Thyroid gland (tissue), 4 donors: ENCODE results near the gene NKD1. TPM values are rescaled to one million over a fixed set of nuclear protein-coding genes. Genes with fewer than 3 reads are reported as not detected.

Source experiments
- DNase-seq, 2 donors: peaks; one replicate each; pipeline ENCODE4 v3.0.0-alpha.2; 2019
- H3K27ac ChIP-seq, 3 donors: fragments of 200-600 bp; sonication (generic); 1 replicate in 2 of 3; 2 replicates in 1 of 3; pipeline ENCODE4 v1.5.1; 2016 to 2019; ENCODE audit warnings: mild to moderate bottlenecking in 1 of 3, moderate library complexity in 1 of 3
- H3K27me3 ChIP-seq: fragments of 200-600 bp; sonication (generic); one replicate; pipeline ENCODE4 v1.5.1; 2019
- H3K36me3 ChIP-seq, 2 donors: fragments of 200-600 bp; sonication (generic); one replicate each; pipeline ENCODE4 v1.5.1; 2016 to 2019
- H3K4me1 ChIP-seq, 2 donors: fragments of 200-600 bp; sonication (generic); one replicate each; pipeline ENCODE4 v1.5.1; 2017 to 2019
- H3K4me3 ChIP-seq, 3 donors: fragments of 200-600 bp; sonication (generic); replicated peaks in 1 of 3; 1 replicate in 2 of 3; 2 replicates in 1 of 3; pipeline ENCODE4 v1.5.1; 2016; ENCODE audit warnings: mild to moderate bottlenecking in 1 of 3
- H3K9me3 ChIP-seq: fragments of 200-600 bp; sonication (generic); one replicate; pipeline ENCODE4 v1.5.1; 2017
- CTCF ChIP-seq, 6 experiments: fragments of 200-600 bp in 3 of 6; fragments of 450-650 bp in 3 of 6; sonication (generic) in 3 of 6; IDR thresholded peaks; one replicate each; pipeline ENCODE4 v1.5.1; 2016 to 2019; ENCODE audit warnings: antibody characterized with exemption in 6 of 6, mild to moderate bottlenecking in 2 of 6, inconsistent platforms in 1 of 6, moderate library complexity in 1 of 6
- POLR2A ChIP-seq, 2 donors: fragments of 450-650 bp; IDR thresholded peaks; one replicate each; pipeline ENCODE4 v1.6.1; 2017; ENCODE audit warnings: antibody characterized with exemption in 2 of 2, mild to moderate bottlenecking in 2 of 2, moderate library complexity in 1 of 2
- WGBS, 2 donors: methylation state at CpG; one replicate each; pipeline ENCODE4 v1.1.5; 2017; 5-methylcytosine and 5-hydroxymethylcytosine counted together
- intact Hi-C: fragments of 100-400 bp; cut with DNase I; formaldehyde crosslinking; loops from one replicate; pipeline ENCODE4 v1.15.1; 2023
- total RNA-seq, 4 donors: library from RNA; depleted of rRNA; stranded (reverse); fragments of >200 nt; gene quantifications; one replicate each; pipeline ENCODE4 v1.2.3, GENCODE V29; 2016

NKD1 gene
- total RNA-seq, 4 donors from 2014 or later, result 0.63 to 13.8 (median 1.1) TPM

GRCh38 chr16:50651835-50652438 is 103.7 kb downstream of the NKD1 start:
- Histone ChIP-seq H3K27ac (no peak overlapping the region), H3K36me3 (no peaks in the 10 kb centered on the region), H3K9me3 (no peaks in the 10 kb centered on the region), H3K4me1 (no peaks in the 10 kb centered on the region), H3K27me3 (no peaks in the 10 kb centered on the region), H3K4me3 (no peak overlapping the region)
- DNase-seq, result no peak
- intact Hi-C loops, result no loop called here
- 97 to 98% methylated on average over 3 of the region's 3 CpGs for WGBS, 2 donors
- TF ChIP-seq POLR2A (IDR thresholded peaks at IDR 0.05), result no peak
- no peak for TF ChIP-seq CTCF (IDR thresholded peaks at IDR 0.05)

- H3K4me1 ChIP-seq, result no peaks in the 10 kb centered on the region
- 77 to 78% methylated on average over 14 of the region's 14 CpGs for WGBS, 2 donors
- H3K9me3 ChIP-seq, result no peaks in the 10 kb centered on the region
- no peaks in the 10 kb centered on the region for H3K27me3 ChIP-seq
- H3K36me3 ChIP-seq, result no peaks in the 10 kb centered on the region
- TF ChIP-seq POLR2A (IDR thresholded peaks at IDR 0.05), result no peak
- no peak for TF ChIP-seq CTCF (IDR thresholded peaks at IDR 0.05)
- DNase-seq, result no peak
- no peak overlapping the region for H3K4me3 ChIP-seq
- no peak overlapping the region for H3K27ac ChIP-seq
- intact Hi-C loops, result no loop called here
Observed at GRCh38 chr16:50652836-50653425, 104.7 kb downstream of the NKD1 start.

GRCh38 chr16:50653633-50654519 is 105.7 kb downstream of the NKD1 start:
- Histone ChIP-seq H3K36me3 (no peaks in the 10 kb centered on the region), H3K4me3 (no peak overlapping the region), H3K9me3 (no peaks in the 10 kb centered on the region), H3K4me1 (no peaks in the 10 kb centered on the region), H3K27me3 (no peaks in the 10 kb centered on the region), H3K27ac (no peak overlapping the region)
- intact Hi-C loops, result no loop called here
- TF ChIP-seq POLR2A (IDR thresholded peaks at IDR 0.05), result no peak
- no peak for TF ChIP-seq CTCF (IDR thresholded peaks at IDR 0.05)
- DNase-seq, result no peak
- WGBS, 2 donors, result 84 to 85% methylated on average over 10 to 11 of the region's 11 CpGs

GRCh38 chr16:50655558-50656055 is 107.4 kb downstream of the NKD1 start:
- Histone ChIP-seq H3K27ac (no peak overlapping the region), H3K4me1 (no peaks in the 10 kb centered on the region), H3K4me3 (no peak overlapping the region), H3K9me3 (no peaks in the 10 kb centered on the region), H3K36me3 (no peaks in the 10 kb centered on the region), H3K27me3 (no peaks in the 10 kb centered on the region)
- 85 to 100% methylated on average over 3 of the region's 3 CpGs for WGBS, 2 donors
- intact Hi-C loops, result no loop called here
- no peak for TF ChIP-seq CTCF (IDR thresholded peaks at IDR 0.05)
- no peak for TF ChIP-seq POLR2A (IDR thresholded peaks at IDR 0.05)
- DNase-seq, result no peak
